T47D (cell line): ENCODE results near the gene PDE4D.

ENCODE experiments used
- DNase-seq, 2 experiments: peaks; one replicate each; pipeline versions ENCODE4 v3.0.0 to v3.0.0-alpha.2; 2011 to 2012; ENCODE audit warnings: low read depth in 1 of 2, low spot score in 1 of 2
- JUND ChIP-seq: IDR thresholded peaks from 2 replicates; pipeline ENCODE4 v1.6.1; 2012; ENCODE audit warnings: low read depth
- in situ Hi-C: cut with HindIII; loops from 2 replicates; pipeline ENCODE4 v1.10.0; 2016; ENCODE audit warnings: low sequenced_read_pairs, low pct_unique_long_range_greater_than_20kb

The PDE4D gene

GRCh38 chr5:59279979-59280378 lies 613.5 kb downstream of the PDE4D start:
- in situ Hi-C loops: no loop called here
- no peak for TF ChIP-seq JUND
- DNase-seq: no peak

- in situ Hi-C loops: no loop called here
- DNase-seq: no peak
- TF ChIP-seq JUND: no peak
Observed at GRCh38 chr5:59276917-59277372, 616.6 kb downstream of the PDE4D start.

- no peak for DNase-seq
- in situ Hi-C loops: no loop called here
- no peak for TF ChIP-seq JUND
Observed at GRCh38 chr5:59276325-59276675, 617.2 kb downstream of the PDE4D start.

GRCh38 chr5:59275510-59276324 lies 617.8 kb downstream of the PDE4D start:
- in situ Hi-C loops: no loop called here
- no peak for TF ChIP-seq JUND
- peak; percentile 9 to 53 for DNase-seq

DNA sequence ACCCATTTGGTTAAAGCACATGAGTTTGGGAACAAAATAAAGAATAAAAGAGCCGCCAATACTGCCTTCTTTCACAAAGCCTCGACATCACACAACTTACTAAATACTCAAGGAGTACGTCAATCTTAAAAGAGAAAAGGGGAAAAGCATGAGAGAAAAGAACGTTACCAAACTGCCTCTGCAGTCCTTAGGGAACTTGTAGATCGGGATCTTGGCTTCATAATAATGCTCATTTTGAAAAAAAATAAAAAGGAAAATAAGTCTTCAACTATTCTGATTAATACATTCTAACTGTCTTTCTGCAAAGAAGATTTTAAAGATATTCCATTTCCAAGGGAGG lies 618.4 kb downstream of the PDE4D start:
- no peak for TF ChIP-seq JUND
- in situ Hi-C loops: no loop called here
- DNase-seq: no peak

DNA sequence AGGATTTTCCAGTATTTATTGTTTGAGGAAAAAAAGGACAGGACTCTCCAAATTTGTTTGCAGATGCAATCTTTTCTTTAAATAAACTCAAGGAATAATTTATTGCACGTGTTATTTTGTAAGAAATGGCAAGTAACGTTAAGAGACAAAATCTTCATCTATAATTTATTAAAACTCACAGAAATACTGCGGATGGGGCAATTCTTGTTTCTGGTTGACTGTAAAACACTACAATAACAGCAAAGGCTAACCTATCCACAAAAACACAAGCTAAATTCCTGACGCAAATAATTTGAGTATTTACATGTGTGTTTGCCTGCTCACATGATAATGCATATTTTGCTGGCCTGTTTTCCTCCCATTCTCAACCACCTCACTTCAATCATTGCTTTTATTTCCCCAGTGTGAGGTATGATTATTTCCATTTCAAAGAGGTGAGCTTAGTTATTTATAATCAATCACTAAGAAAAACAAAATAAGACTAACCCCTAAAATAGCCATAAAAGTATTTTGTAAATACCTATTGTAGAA lies 619.4 kb downstream of the PDE4D start:
- in situ Hi-C loops: no loop called here
- no peak for DNase-seq
- no peak for TF ChIP-seq JUND

DNA sequence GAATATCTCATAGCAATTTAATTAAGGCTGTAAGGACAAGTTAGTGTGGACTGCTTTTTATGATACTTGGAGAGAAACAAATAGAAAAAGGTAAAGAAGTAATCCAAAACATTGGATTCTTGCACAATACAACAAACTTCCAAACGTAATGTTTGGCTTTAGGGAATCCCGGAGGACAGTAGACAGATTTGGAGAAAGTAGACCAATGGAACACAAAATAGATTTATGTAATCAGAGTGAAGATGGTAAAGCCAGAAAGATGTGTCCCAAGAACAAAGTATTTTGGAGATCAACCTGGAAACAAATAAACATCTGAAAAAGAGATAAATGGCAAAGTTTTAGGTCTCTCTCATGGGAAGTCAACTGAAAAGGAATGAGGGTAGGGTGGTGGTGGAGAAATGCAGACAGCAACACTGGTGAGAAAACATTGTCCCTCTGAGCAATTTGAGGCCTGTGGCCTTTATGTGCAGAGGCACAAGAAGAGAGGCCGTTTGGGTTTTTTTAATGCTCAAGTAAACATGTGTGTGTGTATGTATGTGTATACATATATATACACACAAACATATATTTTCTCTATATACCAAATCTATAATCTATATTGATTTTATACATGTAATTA lies 620.6 kb downstream of the PDE4D start:
- DNase-seq: no peak
- in situ Hi-C loops: no loop called here
- no peak for TF ChIP-seq JUND

DNA sequence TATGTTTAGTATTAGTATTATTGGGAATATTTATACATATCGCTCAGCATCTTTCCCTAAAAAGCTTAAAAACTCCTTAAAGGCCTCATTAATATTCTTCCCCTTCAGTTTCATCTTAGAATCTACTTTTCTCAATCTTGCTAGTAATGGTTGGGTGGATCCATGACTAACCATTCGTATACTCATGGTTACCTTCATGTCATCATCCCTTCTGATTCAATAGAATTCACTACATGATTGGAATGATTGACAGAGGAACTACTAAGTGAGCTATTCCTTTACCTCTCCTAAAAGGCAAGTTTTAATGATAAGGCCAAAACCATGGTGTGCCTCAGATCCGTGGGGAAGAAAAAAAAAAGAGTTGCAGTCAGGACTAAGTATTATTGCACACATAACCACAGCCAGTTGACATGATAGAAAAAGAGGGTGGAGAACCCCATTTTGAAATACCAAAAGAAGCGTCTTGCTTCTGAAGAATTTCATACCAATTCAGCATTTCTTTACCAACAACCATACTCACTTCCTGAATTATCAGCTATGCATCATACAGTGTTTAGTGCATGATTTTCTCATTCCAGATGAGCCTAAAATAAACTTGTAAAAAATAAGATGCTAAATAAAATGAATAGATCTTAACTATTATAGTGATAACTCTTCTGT lies 624.6 kb downstream of the PDE4D start:
- in situ Hi-C loops: no loop called here
- no peak for TF ChIP-seq JUND
- no peak for DNase-seq

GRCh38 chr5:59267033-59267432 lies 626.5 kb downstream of the PDE4D start:
- DNase-seq: no peak
- in situ Hi-C loops: no loop called here
- TF ChIP-seq JUND: no peak

GRCh38 chr5:59266410-59266809 lies 627.1 kb downstream of the PDE4D start:
- no peak for TF ChIP-seq JUND
- in situ Hi-C loops: no loop called here
- DNase-seq: no peak

GRCh38 chr5:59264639-59265245 lies 628.8 kb downstream of the PDE4D start:
- no peak for TF ChIP-seq JUND
- in situ Hi-C loops: no loop called here
- peak in 1 of 2 experiments; percentile 33 for DNase-seq

DNA sequence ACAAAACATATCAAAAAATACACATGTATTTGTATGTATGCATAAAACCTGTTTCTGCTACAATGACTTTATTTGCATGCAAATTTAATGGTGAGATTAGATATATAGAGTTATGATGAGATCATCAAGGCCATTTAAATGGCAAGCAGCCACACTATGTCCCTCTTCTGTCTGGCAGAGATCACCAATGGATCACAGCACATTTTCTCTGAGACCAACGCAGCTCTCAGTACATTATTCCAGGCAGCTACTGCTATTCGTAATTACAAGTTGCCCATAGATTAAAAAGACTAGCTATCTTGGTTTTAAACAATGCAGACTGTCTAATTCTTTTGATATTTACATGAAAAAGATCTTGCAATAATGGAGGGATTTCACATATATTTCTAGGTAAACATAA lies 629.5 kb downstream of the PDE4D start:
- TF ChIP-seq JUND: no peak
- DNase-seq: no peak
- in situ Hi-C loops: no loop called here

DNA sequence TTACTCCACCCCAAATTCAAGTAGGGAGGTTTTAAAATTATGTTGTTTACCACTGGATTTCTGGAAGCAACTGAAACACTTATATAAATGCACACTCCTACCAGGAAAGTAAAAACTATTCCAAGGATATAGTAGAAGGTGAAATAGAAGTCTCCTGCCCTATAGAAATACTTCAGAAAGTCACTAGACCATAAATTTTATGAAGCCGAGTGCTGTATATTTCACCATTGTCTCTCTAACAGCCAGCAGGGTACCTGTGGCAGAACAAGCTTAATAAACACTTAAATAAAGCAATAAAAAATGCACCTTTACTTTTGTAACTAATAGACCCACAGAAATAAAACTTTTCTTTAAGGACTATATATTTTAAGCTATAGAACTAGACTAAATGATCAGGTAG lies 631.6 kb downstream of the PDE4D start:
- in situ Hi-C loops: no loop called here
- DNase-seq: no peak
- TF ChIP-seq JUND: no peak
